ENCODE measurements around the gene DUS1L.
A peak's percentile ranks its signal among the peaks of the same experiment; 100 is the strongest.

The DUS1L gene

GRCh38 chr17:82055023-82055964, 10.3 kb downstream of the DUS1L start:
- no peak for DNase-seq

GRCh38 chr17:82054351-82055022, 11.1 kb downstream of the DUS1L start:
- DNase-seq = no peak

DNA sequence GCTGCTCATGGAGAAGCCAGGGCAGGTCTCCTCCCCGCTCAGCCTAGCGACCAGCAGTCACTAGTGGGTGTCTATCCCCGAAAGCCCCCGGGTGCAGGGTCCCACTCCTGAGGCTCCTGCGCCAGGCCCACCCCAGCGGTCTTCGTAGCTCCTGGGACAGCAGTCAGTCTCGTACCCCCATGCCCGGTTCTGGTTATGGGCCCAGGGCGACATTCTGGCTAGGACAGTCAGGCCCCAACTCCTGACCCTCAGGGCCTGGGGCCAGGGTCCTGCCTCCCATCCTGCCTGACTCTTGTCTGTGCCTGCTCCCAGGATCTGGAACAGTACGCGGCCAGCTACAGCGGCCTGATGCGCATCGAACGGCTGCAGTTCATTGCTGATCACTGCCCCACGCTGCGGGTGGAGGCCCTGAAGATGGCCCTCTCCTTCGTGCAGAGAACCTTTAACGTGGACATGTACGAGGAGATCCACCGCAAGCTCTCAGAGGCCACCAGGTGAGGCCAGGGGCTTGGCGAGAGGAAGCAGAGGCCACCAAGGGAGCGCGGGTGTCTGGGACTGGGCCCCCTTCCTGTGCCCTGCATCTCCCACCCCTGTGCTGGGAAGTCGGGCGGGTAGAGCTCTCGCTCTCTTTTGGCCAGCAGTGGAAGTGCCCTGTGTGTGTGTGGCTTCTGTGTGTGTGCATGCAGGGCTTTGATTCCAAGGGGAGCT, 11.9 kb downstream of the DUS1L start:
- DNase-seq = no peak

DNA sequence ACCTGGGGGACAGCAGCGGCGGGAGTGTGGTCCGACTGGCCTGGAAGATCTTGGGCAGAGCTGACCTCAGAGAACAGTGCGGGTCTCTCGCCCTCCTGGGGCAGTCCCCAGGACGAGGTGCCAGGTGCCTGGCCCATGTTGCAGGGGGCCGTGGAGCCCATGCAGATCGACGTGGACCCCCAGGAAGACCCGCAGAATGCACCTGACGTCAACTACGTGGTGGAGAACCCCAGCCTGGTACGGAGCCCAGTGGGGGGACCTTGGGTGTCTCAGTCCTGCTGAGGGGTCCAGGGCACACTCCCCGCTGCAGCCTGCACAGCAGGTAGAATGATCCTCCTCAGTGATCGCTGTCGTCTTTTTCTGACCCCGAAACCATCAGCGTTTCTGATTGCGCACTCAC, 12.5 kb downstream of the DUS1L start:
- DNase-seq = no peak

GRCh38 chr17:82052638-82053059, 13.0 kb downstream of the DUS1L start:
- DNase-seq = no peak

GRCh38 chr17:82051776-82052637, 13.6 kb downstream of the DUS1L start, which contains the start of the genes GPS1 and RFNG:
Gene GPS1, plus strand, starts transcription at chr17:82051898. Its CDS starts 34 bp downstream, at chr17:82051932.
Gene RFNG, minus strand, starts transcription at chr17:82051811. Its CDS starts 45 bp downstream, at chr17:82051766.
- peak; percentile 8 for DNase-seq

DNA sequence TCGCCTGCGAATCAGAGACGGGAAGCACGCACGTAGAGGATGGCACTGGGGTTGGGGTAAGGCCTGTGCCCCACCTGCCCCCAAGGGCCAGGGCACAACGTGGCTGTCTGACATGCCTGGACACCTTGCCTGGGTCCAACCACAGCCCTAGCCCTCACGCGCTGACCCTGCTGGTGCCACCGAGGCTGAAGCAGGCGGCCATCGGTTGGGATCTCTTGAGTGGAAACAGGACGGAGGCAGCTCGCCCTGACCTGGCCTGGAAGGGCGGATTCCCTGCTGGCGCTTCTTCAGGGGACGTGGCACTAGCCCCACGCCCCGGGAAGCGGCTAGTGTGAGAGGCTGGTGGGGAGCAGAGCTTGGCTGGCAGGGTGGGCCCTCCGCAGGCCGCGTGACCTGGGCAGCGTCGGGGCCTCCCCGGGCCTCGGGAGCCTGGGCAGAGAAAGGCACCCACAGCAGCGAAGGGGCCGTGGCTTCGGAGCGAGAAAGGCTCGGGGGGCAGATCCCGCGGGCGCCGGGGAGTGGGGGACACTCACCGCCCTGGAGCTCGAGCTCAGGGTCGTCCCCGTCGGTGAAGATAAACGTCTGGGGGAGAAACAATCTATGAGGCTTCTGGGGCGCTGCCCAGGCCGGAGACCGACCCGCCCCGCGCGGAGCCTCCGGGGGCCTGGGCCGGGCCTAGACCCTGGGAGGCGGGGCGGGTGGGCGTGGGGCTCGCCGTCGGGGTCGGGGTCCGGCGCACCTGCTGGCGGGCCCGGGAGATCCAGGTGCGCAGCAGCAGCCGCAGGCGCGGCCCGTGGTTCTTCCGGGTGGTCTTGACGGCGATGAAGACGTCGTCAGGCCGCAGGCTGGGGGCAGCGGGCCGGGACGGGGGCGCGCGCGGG, 14.6 kb downstream of the DUS1L start:
- no peak for DNase-seq

GRCh38 chr17:82050152-82050760, 15.3 kb downstream of the DUS1L start:
- no peak for DNase-seq

DNA sequence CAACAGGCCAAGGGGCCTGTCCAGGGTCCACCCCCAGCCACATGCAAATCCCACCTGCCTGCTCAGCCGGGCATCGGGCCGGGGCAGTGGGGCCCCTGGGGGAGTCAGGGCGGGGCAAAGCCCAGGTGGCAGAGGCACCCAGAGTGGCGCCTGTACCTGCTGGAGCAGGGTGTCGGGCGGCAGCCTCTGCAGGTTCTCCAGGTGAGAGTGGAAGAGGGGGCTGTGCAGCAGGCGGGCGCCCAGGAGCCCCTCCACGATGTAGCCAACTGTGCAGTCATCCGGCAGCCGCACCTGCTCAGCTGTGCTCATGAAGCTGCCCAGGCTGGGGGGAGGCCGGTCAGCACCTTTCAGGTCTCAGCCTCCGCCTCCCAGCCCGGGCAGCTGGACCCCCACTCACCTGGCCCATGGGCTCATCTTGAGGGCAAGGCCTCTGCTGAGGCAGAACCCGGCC, 16.1 kb downstream of the DUS1L start:
- no peak for DNase-seq

DNA sequence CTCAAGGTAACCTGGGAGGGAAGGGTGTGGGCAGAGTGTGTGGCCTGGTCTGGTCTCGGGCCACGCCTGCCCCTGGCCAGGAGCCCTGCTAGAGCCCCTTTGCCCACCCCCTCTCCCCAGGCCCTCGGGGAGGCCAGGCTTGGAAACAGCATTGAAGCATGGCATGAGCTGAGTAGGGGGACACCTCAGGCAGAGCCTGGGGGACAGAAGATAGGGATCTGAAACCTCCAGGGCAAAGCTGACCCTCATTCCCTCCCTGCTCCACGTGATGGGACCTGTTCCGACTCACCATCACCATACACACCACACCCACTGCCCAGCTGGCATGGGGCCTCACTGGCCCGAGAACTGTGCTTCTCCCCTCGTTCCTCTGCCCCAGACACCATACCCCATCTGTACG, 16.5 kb downstream of the DUS1L start:
- DNase-seq = no peak

GRCh38 chr17:82048571-82048971, 17.0 kb downstream of the DUS1L start:
- no peak for DNase-seq

DNA sequence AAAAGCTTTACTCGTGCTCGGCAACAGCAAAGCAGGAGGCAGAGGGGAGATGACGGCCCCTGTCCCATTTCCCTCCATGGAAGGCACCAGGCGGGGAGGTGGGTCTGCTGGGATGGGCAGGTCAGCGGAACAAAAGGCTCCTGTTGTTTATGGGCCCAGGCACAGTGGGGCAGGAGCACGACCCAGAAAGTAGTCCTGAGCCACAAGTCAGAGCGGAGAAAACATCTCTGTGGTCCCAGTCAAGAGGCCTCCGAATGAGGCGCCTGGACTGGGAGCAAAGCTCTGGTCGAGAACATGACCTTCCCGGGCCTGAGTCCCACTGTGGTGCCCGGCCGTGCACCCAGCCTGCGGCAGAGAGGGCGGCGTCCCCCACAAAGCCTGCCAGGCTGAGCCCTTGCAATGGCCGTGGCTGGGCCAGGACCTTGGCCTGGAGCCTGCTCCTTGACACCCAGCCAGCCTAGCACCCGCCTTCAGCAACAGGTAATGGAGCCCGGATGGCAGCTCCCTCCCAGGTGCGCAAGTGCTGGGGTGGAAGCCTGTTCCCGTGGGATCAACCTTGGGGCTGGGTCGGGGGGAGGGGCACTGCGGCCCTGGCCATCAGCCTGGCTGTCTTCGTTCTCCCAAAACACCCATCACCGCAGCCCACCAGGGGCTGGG, 17.6 kb downstream of the DUS1L start:
- no peak for DNase-seq

DNA sequence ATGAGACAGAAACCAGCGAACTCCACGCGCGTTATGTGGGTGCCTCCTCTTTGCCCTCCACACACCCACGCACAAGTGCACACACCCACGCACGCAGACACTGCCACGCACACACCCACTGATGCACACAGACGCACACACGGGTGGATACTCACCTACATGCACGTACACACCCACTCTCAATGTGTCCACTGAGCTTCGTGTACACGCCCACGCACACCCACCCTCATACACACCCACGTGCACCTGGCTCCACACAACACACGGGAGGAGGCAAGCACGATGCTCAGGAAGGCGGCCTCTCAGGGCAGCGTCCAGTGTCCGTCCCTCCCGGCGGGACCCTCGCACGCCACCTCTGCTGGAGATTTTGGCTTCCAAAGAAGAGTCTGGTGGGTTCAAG, 18.2 kb downstream of the DUS1L start:
- DNase-seq = no peak

DNA sequence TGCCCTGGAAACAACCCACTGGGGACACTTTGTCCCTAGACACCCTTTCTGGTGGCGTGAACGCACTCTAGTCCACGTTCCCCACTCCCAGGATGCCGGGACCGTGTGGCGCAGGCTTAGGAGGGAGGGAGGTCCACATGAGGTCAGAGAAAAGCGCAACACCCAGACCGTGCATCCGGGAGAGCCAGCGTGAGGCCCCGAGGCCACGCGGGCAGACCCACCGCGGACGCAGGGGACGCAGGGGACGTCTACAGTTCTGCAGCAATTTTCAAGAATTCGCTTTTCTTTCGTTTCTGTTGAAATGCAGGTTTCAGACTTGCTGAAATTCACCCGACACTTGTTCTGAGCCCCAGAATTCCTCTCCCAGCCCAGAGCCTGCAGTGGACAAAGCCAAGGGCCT, 18.7 kb downstream of the DUS1L start:
- DNase-seq = no peak

DNA sequence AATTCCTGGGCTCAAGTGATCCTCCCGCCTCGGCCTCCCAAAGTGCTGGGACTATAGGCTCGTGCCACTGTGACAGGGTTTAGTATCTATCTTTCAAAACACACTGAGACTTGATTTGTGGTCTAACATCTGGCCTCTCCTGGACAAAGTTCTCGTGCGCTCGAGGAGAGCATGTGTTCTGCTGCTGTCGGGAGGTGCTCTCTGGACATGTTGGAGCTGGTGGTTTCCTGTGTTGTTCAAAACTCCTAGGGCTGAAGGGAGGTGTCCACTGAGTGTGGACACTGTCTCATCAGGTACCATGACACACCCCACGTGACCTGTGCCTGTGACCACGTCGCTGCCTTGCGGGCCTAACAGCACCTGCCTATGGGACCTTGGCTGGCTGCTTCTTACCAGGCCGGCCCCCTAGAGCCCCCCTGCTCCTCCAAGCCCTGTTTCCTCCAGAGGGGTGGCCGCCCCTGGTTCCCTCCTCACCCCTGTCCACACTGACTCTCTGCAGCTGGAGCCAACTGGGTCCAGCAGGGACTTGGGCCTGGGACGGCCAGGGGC, 19.6 kb downstream of the DUS1L start:
- no peak for DNase-seq

GRCh38 chr17:82043507-82043906, 22.1 kb downstream of the DUS1L start:
- no peak for DNase-seq

DNA sequence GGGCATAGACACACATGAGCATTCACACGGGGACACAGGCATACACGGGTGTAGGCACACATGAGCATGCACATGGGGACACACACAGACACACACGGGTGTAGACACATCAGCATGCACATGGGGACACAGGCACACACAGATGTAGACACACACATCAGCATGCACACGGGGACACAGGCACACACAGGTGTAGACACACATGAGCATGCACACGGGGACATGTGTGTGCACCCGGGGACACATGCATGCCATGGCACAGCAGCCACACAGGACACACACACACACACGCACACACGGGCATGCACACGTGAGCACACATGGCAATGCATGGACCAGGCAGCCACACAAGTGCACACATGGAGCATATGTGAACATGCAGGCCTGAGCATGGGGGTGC, 23.0 kb downstream of the DUS1L start:
- no peak for DNase-seq

- peak; percentile 75 for DNase-seq
Observed at GRCh38 chr17:82041144-82041814, 24.3 kb downstream of the DUS1L start.

GRCh38 chr17:82039695-82040299, 25.8 kb downstream of the DUS1L start:
- no peak for DNase-seq

Data from MV-4-11 (cell line).